Sigmoid colon (tissue), 7 donors: ENCODE data around the gene NMUR1. TPM values are rescaled to one million over a fixed set of nuclear protein-coding genes. Genes with fewer than 3 reads are reported as not detected.
A peak's percentile ranks its signal among the peaks of the same experiment; 100 is the strongest.

Experiments used
- DNase-seq: peaks from one replicate; pipeline ENCODE4 v3.0.0-alpha.2; 2019
- H3K27ac ChIP-seq, 4 donors: fragments of 200-600 bp; sonication (generic); one replicate each; pipeline ENCODE4 v1.5.1; 2016 to 2019; ENCODE audit warnings: mild to moderate bottlenecking in 1 of 4
- H3K27me3 ChIP-seq, 3 donors: fragments of 200-600 bp; sonication (generic); one replicate each; pipeline ENCODE4 v1.5.1; 2019; ENCODE audit warnings: mild to moderate bottlenecking in 1 of 3
- H3K36me3 ChIP-seq, 4 donors: fragments of 200-600 bp; sonication (generic); one replicate each; pipeline ENCODE4 v1.5.1; 2016 to 2019
- H3K4me1 ChIP-seq, 4 donors: fragments of 200-600 bp; sonication (generic); one replicate each; pipeline ENCODE4 v1.5.1; 2017 to 2019
- H3K4me3 ChIP-seq, 4 donors: fragments of 200-600 bp; sonication (generic); one replicate each; pipeline ENCODE4 v1.5.1; 2017 to 2019; ENCODE audit warnings: mild to moderate bottlenecking in 2 of 4, moderate library complexity in 1 of 4
- H3K9me3 ChIP-seq, 4 donors: fragments of 200-600 bp in 3 of 4; sonication (generic) in 3 of 4; one replicate each; pipeline versions ENCODE4 v1.5.1 to v1.6.1; 2013 to 2019
- EP300 ChIP-seq, 4 donors: sonication (generic); formaldehyde crosslinking; IDR thresholded peaks; one replicate each; pipeline ENCODE4 v1.6.1; 2017; ENCODE audit warnings: antibody characterized with exemption in 4 of 4
- POLR2A ChIP-seq, 2 donors: fragments of 450-650 bp; IDR thresholded peaks; one replicate each; pipeline ENCODE4 v1.6.1; 2016; ENCODE audit warnings: antibody characterized with exemption in 2 of 2, mild to moderate bottlenecking in 2 of 2, moderate library complexity in 2 of 2
- POLR2AphosphoS5 ChIP-seq, 4 donors: sonication (generic); formaldehyde crosslinking; IDR thresholded peaks; one replicate each; pipeline ENCODE4 v1.6.1; 2017; ENCODE audit warnings: antibody characterized with exemption in 4 of 4
- WGBS, 2 donors: extraction: QIAGEN DNeasy Blood & Tissue Kit; methylation state at CpG; one replicate each; pipeline ENCODE4 v1.1.7; 2013; 5-methylcytosine and 5-hydroxymethylcytosine counted together
- intact Hi-C: fragments of 100-400 bp; cut with DNase I; formaldehyde crosslinking; loops from one replicate; pipeline ENCODE4 v1.15.1; 2023
- polyA plus RNA-seq, 3 donors: library from polyadenylated mRNA; stranded (reverse); fragments of 200-250 nt; gene quantifications; one replicate each; pipeline ENCODE4 v1.2.3, GENCODE V29; 2013
- total RNA-seq, 4 donors: library from RNA; depleted of rRNA; stranded (reverse); fragments of >200 nt; gene quantifications; one replicate each; pipeline ENCODE4 v1.1.0, GENCODE V29; 2016
- TF ChIP-seq, protein P1 (sequence below), 4 experiments: fragments of 450-650 bp in 3 of 4; fragments of 200-600 bp in 1 of 4; IDR thresholded peaks; one replicate each; pipeline ENCODE4 v1.5.1; 2016 to 2019; ENCODE audit warnings: antibody characterized with exemption in 4 of 4, mild to moderate bottlenecking in 3 of 4, moderate library complexity in 2 of 4
- donor health status: healthy with polysubstance abuse.
- donor health status: Bipolar disorder and iron deficiency.
- donor health status: healthy.

NMUR1 gene
- total and polyA plus RNA-seq, 7 donors, result 0.14 to 0.36 (median 0.23) TPM; not detected in 2

DNA sequence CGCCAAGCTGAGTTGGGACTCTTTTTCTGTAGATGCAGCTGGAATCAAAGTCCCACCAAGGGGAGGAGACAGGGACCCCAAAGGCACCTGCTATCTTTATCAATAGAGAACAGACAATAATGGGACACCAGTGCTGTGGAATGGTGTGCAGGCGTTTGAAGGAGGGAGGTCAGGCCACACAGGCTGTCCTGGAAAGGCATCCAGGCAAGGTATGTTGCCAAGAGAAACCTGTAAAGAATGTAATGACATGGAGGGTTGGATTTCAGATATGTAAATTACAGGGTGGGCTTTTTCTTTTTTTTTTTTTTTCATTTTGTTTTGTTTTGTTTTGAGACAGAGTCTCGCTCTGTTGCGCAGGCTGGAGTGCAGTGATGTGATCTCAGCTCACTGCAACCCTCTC lies 9.7 kb upstream of the NMUR1 start:
- Histone ChIP-seq H3K4me1 (peaks cover 0 to 9% (median 3%) of the 10 kb centered on the region in 4 donors), H3K4me3 (no peak overlapping the region), H3K9me3 (no peaks in the 10 kb centered on the region), H3K27me3 (no peaks in the 10 kb centered on the region), H3K27ac (no peak overlapping the region), H3K36me3 (no peaks in the 10 kb centered on the region)
- TF ChIP-seq POLR2A (IDR thresholded peaks at IDR 0.05) (no peak), EP300 (IDR thresholded peaks at IDR 0.05) (no peak), POLR2AphosphoS5 (IDR thresholded peaks at IDR 0.05) (no peak)
- TF ChIP-seq, protein P1, sequence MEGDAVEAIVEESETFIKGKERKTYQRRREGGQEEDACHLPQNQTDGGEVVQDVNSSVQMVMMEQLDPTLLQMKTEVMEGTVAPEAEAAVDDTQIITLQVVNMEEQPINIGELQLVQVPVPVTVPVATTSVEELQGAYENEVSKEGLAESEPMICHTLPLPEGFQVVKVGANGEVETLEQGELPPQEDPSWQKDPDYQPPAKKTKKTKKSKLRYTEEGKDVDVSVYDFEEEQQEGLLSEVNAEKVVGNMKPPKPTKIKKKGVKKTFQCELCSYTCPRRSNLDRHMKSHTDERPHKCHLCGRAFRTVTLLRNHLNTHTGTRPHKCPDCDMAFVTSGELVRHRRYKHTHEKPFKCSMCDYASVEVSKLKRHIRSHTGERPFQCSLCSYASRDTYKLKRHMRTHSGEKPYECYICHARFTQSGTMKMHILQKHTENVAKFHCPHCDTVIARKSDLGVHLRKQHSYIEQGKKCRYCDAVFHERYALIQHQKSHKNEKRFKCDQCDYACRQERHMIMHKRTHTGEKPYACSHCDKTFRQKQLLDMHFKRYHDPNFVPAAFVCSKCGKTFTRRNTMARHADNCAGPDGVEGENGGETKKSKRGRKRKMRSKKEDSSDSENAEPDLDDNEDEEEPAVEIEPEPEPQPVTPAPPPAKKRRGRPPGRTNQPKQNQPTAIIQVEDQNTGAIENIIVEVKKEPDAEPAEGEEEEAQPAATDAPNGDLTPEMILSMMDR (IDR thresholded peaks at IDR 0.05), result no peak
- no peak for DNase-seq
- WGBS, 2 donors, result 94% methylated on average over 4 of the region's 4 CpGs
- intact Hi-C loops, result no loop called here

- no peak overlapping the region for H3K27ac ChIP-seq
- peak; percentile 48 for DNase-seq
- WGBS, 2 donors, result 86 to 88% methylated on average over 6 of the region's 6 CpGs
- no peaks in the 10 kb centered on the region for H3K27me3 ChIP-seq
- no peaks in the 10 kb centered on the region for H3K36me3 ChIP-seq
- TF ChIP-seq POLR2AphosphoS5 (IDR thresholded peaks at IDR 0.05), result no peak
- TF ChIP-seq, protein P1 (IDR thresholded peaks at IDR 0.05), result no peak
- no peaks in the 10 kb centered on the region for H3K9me3 ChIP-seq
- H3K4me3 ChIP-seq, result no peak overlapping the region
- intact Hi-C loops, result no loop called here
- no peaks in the 10 kb centered on the region for H3K4me1 ChIP-seq
These were observed 5.7 kb upstream of the NMUR1 start for GRCh38 chr2:231535961-231536360.

GRCh38 chr2:231533777-231534125 lies 3.5 kb upstream of the NMUR1 start:
- intact Hi-C loops, result no loop called here
- peak; percentile 63 for DNase-seq
- 90 to 94% methylated on average over 7 of the region's 7 CpGs for WGBS, 2 donors
- peaks cover 0 to 11% (median 8%) of the 10 kb centered on the region in 4 donors for H3K4me1 ChIP-seq
- TF ChIP-seq, protein P1 (IDR thresholded peaks at IDR 0.05), result no peak
- TF ChIP-seq POLR2AphosphoS5 (IDR thresholded peaks at IDR 0.05) (no peak), POLR2A (IDR thresholded peaks at IDR 0.05) (no peak), EP300 (IDR thresholded peaks at IDR 0.05) (no peak)
- H3K4me3 ChIP-seq, result no peak overlapping the region
- H3K9me3 ChIP-seq, result no peaks in the 10 kb centered on the region
- no peaks in the 10 kb centered on the region for H3K36me3 ChIP-seq
- H3K27me3 ChIP-seq, result peaks cover 6 to 14% (median 6%) of the 10 kb centered on the region in 3 donors
- H3K27ac ChIP-seq, result no peak overlapping the region

DNA sequence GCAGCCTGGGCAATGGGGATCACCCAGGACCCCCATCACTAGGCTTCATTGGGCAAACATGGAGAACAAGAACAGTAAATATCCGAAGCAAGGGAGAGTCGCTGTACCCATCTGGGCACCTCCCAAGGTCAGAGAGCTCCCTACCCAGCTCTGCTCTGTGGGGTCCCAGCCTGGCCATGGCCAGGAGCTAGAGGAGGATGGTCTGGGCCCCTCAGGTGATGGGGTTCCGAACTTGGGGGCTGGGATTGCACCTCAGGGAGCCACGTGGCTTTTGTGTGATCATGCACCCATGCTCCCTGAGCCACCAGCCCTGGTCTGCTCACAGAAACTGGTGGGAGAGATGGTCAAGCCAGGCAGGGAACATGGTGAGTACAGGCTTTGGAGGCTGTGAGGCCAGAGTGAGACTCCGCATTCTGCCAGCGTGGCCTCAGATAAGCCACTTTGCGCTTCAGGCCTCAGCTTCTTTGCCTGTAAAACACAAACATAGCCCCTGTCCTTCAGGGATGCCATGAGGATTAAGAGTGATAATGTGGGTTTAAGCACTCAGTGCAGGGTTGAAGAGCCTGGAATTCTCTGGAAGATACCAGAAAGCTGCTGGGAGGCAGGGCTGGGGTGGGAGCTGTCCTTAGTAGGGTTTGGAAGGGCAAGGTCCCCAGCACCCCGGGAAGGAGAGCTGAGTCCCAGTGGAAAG lies 3.0 kb upstream of the NMUR1 start:
- peaks cover 0 to 11% (median 8%) of the 10 kb centered on the region in 4 donors for H3K4me1 ChIP-seq
- H3K36me3 ChIP-seq, result no peaks in the 10 kb centered on the region
- H3K4me3 ChIP-seq, result no peak overlapping the region
- no peak overlapping the region for H3K27ac ChIP-seq
- peaks cover 6 to 14% (median 6%) of the 10 kb centered on the region in 3 donors for H3K27me3 ChIP-seq
- intact Hi-C loops, result no loop called here
- DNase-seq, result peak; percentile 51
- H3K9me3 ChIP-seq, result no peaks in the 10 kb centered on the region
- WGBS, 2 donors, result 83 to 90% methylated on average over 8 of the region's 8 CpGs
- TF ChIP-seq EP300 (IDR thresholded peaks at IDR 0.05), result no peak

DNA sequence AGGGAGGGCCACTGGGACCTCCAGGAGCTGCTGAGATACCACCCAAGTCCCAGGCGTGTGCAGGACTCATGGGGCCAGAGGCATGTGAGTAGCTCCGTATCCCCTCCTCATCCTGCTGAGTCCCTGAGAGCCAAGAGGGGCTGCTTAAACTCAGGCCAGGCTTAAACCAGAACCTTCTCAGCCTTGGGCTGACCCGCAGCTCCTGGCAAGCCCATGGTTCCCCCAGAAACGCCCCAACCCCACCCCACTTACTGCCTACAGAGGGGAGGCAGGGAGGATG lies 2.5 kb upstream of the NMUR1 start:
- intact Hi-C loops, result no loop called here
- Histone ChIP-seq H3K36me3 (no peaks in the 10 kb centered on the region), H3K4me1 (peaks cover 0 to 11% (median 8%) of the 10 kb centered on the region in 4 donors), H3K27ac (no peak overlapping the region), H3K9me3 (no peaks in the 10 kb centered on the region), H3K27me3 (peaks cover 6 to 14% (median 6%) of the 10 kb centered on the region in 3 donors), H3K4me3 (no peak overlapping the region)
- DNase-seq, result no peak
- TF ChIP-seq POLR2AphosphoS5 (IDR thresholded peaks at IDR 0.05), result no peak
- TF ChIP-seq, protein P1 (IDR thresholded peaks at IDR 0.05), result no peak
- TF ChIP-seq EP300 (IDR thresholded peaks at IDR 0.05), result no peak
- no peak for TF ChIP-seq POLR2A (IDR thresholded peaks at IDR 0.05)
- WGBS, 2 donors, result 90 to 91% methylated on average over 4 of the region's 4 CpGs
